ENCODE measurements around the gene RALGAPA2. TPM values are rescaled to one million over a fixed set of nuclear protein-coding genes. Genes with fewer than 3 reads are reported as not detected.

Gene RALGAPA2
- total and polyA plus RNA-seq, 10 donors, result 1.2 to 55.2 (median 29.4) TPM

DNA sequence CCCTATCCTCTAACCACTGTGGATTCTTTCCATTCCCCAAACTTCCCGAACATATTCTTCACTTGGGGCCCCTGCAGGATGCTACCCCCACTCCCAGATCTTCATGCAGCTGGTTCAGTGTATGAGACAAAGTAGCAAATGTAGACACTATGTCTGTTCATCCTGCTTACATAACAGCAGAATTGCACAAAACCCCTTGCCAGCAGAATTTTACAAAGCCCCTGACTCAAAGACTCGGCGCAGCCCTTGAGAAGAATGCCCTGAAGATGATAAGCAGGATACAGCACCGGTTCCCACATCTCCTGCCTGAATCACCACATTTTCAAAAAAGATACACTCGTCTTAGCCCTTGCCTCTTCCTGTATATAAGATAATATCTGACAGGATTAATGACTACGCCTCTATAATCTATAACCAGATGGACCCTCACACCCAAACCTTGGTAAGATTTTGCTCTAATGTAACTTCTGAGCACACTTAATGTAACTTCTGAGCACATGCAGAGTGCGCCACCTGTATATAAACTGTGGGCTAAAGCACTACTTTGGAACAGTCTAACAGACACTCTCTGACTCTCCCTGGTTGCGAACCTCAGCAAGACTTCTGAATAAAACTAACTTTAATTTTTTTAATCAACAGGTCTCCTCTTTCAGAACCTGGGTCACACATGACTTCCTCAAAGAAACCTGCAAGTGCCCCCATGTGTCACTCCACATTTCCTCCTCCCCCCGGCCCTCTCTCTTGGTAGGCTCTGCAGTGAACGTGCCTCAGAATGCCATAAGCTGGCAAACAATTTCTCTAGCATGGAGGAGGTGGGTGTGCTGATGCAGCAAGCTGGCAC lies 28.7 kb downstream of the RALGAPA2 start:
- peaks cover 0 to 85% (median 22%) of the 10 kb centered on the region in 6 donors for H3K4me1 ChIP-seq
- intact Hi-C loops (cut with DNase I; ENCODE audit: low total_unique reads), result no loop called here
- no peaks in the 10 kb centered on the region for H3K9me3 ChIP-seq
- no peak for DNase-seq
- WGBS, 5 donors, result 52 to 74% (median 73%) methylated on average over 10 of the region's 10 CpGs
- peak overlapping the region in 1 of 8 donors; percentile 3 for H3K27ac ChIP-seq
- H3K4me3 ChIP-seq, result no peak overlapping the region
- H3K36me3 ChIP-seq, result peaks cover 0 to 14% (median 0%) of the 10 kb centered on the region in 6 donors
- H3K27me3 ChIP-seq (replicated peaks in 1 of 7), result no peaks in the 10 kb centered on the region
- TF ChIP-seq POLR2A (IDR thresholded peaks at IDR 0.05), result no peak
- TF ChIP-seq POLR2AphosphoS5 (IDR thresholded peaks at IDR 0.05), result no peak
- TF ChIP-seq, protein P1, sequence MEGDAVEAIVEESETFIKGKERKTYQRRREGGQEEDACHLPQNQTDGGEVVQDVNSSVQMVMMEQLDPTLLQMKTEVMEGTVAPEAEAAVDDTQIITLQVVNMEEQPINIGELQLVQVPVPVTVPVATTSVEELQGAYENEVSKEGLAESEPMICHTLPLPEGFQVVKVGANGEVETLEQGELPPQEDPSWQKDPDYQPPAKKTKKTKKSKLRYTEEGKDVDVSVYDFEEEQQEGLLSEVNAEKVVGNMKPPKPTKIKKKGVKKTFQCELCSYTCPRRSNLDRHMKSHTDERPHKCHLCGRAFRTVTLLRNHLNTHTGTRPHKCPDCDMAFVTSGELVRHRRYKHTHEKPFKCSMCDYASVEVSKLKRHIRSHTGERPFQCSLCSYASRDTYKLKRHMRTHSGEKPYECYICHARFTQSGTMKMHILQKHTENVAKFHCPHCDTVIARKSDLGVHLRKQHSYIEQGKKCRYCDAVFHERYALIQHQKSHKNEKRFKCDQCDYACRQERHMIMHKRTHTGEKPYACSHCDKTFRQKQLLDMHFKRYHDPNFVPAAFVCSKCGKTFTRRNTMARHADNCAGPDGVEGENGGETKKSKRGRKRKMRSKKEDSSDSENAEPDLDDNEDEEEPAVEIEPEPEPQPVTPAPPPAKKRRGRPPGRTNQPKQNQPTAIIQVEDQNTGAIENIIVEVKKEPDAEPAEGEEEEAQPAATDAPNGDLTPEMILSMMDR (IDR thresholded peaks at IDR 0.05 in 8 of 11, conservative IDR thresholded peaks at IDR 0.05 in 3 of 11), result no peak

DNA sequence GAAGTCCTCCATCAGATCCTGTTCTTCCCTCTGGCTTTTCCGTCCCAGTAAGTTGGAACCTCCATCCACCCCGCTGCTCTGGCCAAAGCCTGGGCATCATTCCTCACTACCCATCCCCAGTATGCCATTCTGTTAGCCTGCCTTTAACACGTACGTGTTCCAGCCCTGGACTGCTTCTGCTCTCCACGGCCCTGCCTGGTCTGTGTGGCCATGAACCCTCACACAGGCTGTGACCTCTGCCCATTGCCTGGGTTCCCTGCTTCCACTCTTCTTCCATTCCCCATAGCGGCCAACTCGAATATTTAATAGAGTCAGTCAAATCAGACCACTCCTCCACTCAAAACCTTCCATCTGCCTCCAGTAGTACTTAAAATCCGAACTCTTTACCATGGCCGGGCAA lies 29.4 kb downstream of the RALGAPA2 start:
- no peak for DNase-seq
- Histone ChIP-seq H3K27me3 (replicated peaks in 1 of 7) (no peaks in the 10 kb centered on the region), H3K9me3 (no peaks in the 10 kb centered on the region), H3K4me1 (peaks cover 0 to 78% (median 22%) of the 10 kb centered on the region in 6 donors), H3K4me3 (no peak overlapping the region), H3K27ac (no peak overlapping the region), H3K36me3 (peaks cover 0 to 20% (median 0%) of the 10 kb centered on the region in 6 donors)
- 89 to 95% (median 93%) methylated on average over 9 of the region's 9 CpGs for WGBS, 5 donors
- intact Hi-C loops (cut with DNase I; ENCODE audit: low total_unique reads), result no loop called here
- TF ChIP-seq POLR2A (IDR thresholded peaks at IDR 0.05) (no peak), POLR2AphosphoS5 (IDR thresholded peaks at IDR 0.05) (no peak)
- TF ChIP-seq, protein P1 (IDR thresholded peaks at IDR 0.05 in 8 of 11, conservative IDR thresholded peaks at IDR 0.05 in 3 of 11), result no peak

DNA sequence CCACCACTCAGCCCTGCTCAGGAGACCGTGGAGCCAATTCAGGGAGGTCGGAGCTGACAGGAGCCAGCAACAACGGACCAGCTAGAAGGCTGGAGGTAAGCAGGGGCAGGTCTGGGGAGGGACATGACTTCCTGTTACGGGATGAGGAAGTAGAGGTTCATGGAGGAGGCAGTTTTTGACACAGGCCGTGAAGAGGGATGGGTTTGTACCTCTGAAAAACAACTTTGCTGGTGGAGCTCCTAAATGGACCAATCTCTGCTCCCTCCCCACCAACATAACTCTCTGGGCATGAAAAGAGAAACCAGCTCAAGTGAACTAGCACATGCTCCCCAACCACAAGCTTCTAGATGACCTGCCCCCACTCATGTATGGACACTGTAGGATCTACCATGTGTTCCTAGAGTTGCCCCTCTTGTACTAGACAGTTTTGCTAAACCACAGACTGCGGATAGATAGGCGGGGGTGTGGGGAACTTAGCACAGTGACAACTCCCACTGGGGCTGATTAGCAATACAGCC lies 31.4 kb downstream of the RALGAPA2 start:
- TF ChIP-seq, protein P1 (IDR thresholded peaks at IDR 0.05 in 8 of 11, conservative IDR thresholded peaks at IDR 0.05 in 3 of 11), result no peak
- TF ChIP-seq POLR2AphosphoS5 (IDR thresholded peaks at IDR 0.05) (no peak), POLR2A (IDR thresholded peaks at IDR 0.05) (no peak)
- WGBS, 5 donors, result 38 to 50% (median 45%) methylated on average over 7 of the region's 7 CpGs
- Histone ChIP-seq H3K4me3 (no peak overlapping the region), H3K36me3 (peaks cover 0 to 24% (median 0%) of the 10 kb centered on the region in 6 donors), H3K27me3 (replicated peaks in 1 of 7) (no peaks in the 10 kb centered on the region), H3K9me3 (no peaks in the 10 kb centered on the region), H3K4me1 (peaks cover 0 to 58% (median 22%) of the 10 kb centered on the region in 6 donors), H3K27ac (peak overlapping the region in 3 of 8 donors; percentile 42 to 70 (median 45))
- intact Hi-C loops (cut with DNase I; ENCODE audit: low total_unique reads), result no loop called here
- no peak for DNase-seq

DNA sequence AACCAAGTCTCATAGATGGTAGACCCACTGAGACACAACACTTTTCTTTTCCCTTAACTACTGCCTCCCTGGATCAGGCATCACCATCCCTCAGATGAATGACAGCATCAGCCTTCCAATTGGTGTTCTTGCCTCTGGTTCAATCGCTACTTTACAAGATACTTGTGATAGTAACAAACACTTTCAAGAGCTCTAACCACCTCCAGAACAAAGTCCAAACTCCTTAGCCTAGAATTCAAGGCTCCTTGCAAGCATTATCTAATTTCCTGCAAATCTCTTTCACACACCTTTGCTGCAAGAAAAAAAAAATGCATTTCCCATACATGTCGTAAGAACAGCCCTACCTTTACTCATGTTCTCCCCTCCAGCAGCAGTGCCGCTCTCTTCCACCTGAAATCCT lies 33.1 kb downstream of the RALGAPA2 start:
- no peak overlapping the region for H3K27ac ChIP-seq
- no peak for DNase-seq
- H3K27me3 ChIP-seq (replicated peaks in 1 of 7), result no peaks in the 10 kb centered on the region
- H3K36me3 ChIP-seq, result peaks cover 0 to 24% (median 0%) of the 10 kb centered on the region in 6 donors
- peaks cover 0 to 50% (median 17%) of the 10 kb centered on the region in 6 donors for H3K4me1 ChIP-seq
- no peak overlapping the region for H3K4me3 ChIP-seq
- WGBS, 5 donors, result 89 to 97% (median 91%) methylated on average over 3 of the region's 3 CpGs
- TF ChIP-seq, protein P1 (IDR thresholded peaks at IDR 0.05 in 8 of 11, conservative IDR thresholded peaks at IDR 0.05 in 3 of 11), result no peak
- TF ChIP-seq POLR2A (IDR thresholded peaks at IDR 0.05) (no peak), POLR2AphosphoS5 (IDR thresholded peaks at IDR 0.05) (no peak)
- H3K9me3 ChIP-seq, result no peaks in the 10 kb centered on the region
- intact Hi-C loops (cut with DNase I; ENCODE audit: low total_unique reads), result no loop called here

Data from spleen (tissue), 11 donors.